GM12872 (cell line): ENCODE results near the gene GP9.

Experiments
- CTCF ChIP-seq: IDR thresholded peaks from 3 replicates; pipeline ENCODE4 v1.5.1; 2011; ENCODE audit warnings: low read depth, mild to moderate bottlenecking, low read length, moderate library complexity; ENCODE audit not compliant: insufficient read depth

GP9 gene

DNA sequence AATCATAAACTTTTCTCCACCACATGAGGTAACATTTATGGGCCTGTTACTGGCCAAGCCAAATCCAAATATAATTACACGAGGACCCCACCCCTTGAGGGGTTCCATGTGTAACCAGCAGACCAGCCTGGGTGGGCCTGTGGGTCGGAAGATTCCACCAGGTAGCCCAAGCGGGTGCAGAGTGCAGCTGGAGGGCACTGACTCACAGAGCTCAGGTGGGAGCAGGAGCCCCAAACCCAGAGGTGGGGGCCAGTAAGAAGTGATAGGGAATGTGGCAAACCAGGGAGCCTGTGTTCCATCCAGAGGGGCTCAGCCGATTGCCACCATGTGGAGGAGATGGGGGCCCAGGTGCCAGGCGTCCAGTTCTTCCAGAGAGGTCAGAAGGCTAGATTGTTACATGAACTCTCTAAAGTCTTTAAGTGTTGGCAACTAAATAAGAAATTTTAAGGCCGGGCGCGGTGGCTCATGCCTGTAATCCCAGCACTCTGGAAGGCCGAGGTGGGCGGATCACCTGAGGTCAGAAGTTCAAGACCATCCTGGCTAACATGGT lies 2.6 kb downstream of the GP9 start:
- TF ChIP-seq CTCF, result no peak

DNA sequence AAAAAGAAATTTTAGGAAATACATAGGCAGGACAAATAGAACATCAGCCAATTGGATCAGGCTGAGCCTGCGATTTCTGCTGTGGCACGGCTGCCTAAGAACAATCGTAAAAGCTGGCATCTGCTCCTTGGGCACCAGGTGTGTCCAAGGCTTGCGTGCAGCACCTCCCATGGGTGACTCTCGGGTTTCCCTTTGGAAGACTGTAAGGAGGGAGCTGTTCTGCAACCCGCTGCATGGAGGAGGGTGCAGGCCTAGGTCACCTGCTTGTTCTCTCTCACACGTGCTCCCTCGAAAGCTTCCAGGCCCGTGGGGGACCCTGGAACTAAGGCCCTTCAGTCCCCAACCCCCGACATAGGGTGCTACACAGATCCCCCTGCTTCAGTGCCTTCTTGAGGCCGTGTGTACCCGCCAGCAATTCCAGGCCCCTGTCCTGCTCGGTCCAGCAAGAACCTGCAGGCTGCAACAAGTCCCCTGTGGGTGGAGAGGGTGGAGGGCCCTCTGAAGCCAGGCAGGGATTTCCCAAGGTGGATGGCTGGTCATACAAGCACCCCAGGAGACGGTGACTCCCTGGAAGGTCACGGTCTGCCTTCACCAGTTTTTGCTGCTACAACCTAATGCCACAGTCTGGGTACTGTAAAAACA lies 3.4 kb downstream of the GP9 start:
- TF ChIP-seq CTCF, result no peak

DNA sequence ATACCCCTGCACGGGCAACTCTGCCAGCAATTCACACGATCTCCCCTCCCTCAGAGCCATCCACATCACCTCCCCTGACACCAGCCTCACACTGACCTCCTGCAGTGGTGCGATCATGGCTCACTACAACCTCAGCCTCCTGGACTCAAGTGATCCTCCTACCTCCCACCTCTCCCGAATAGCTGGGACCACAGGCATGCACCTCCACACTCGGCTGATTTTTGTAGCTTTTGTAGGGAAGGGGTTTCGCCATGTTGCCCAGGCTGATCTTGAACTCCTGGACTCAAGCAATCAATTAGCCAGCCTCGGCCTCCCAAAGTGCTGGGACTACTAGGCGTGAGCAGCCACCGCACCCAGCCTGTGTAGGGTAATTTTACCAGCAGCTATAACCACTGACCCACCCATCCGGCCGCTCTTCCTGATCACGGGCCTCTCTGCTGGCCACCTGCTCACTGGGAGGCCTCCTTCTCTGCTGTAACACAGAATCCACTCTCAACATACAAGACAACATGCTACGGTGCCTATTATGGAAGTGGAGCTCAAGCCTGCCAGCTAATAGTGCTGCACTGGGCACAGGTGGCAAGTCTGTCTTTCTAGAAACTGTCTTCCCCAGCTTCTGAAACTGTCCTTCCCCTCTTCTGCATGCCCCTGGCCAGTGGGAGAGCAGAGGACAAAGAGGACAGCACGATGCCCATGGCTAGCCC lies 4.6 kb downstream of the GP9 start:
- TF ChIP-seq CTCF, result no peak

DNA sequence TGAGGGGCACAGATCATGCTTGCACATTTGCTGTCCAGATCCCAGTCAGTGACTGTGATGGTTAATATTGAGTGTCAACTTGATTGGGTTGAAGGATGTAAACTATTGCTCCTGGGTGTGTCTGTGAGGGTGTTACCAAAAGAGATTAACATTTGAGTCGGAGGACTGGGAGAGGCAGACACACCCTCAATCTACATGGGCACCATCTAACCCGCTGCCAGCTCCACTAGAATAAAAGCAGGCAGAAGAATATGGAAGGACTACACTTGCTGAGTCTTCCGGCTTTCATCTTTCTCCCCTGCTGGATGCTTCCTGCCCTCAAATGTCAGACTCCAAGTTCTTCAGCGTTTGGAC lies 5.1 kb downstream of the GP9 start:
- no peak for TF ChIP-seq CTCF

DNA sequence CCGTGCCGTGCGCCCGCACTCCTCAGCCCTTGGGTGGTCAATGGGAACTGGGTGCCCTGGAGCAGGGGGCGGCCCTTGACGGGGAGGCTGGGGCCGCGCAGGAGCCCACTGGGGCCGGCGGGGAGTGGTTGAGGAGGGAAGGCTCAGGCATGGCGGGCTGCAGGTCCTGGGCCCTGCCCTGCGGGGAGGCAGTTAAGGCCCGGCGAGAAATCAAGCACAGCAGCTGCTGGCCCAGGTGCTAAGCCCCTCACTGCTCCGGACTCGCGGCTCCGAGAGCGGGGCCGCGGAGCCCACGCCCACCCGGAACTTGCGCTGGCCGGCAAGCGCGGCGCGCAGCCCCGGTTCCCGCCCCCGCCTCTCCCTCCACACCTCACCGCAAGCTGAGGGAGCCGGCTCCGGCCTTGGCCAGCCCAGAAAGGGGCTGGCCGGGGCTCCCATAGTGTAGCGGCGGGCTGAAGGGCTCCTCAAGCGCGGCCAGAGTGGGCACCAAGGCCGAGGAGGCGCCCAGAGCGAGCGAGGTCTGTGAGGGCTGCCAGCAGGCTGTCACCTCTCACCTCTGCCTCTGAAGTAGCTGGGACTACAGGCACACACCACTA lies 7.8 kb downstream of the GP9 start:
- TF ChIP-seq CTCF, result no peak

DNA sequence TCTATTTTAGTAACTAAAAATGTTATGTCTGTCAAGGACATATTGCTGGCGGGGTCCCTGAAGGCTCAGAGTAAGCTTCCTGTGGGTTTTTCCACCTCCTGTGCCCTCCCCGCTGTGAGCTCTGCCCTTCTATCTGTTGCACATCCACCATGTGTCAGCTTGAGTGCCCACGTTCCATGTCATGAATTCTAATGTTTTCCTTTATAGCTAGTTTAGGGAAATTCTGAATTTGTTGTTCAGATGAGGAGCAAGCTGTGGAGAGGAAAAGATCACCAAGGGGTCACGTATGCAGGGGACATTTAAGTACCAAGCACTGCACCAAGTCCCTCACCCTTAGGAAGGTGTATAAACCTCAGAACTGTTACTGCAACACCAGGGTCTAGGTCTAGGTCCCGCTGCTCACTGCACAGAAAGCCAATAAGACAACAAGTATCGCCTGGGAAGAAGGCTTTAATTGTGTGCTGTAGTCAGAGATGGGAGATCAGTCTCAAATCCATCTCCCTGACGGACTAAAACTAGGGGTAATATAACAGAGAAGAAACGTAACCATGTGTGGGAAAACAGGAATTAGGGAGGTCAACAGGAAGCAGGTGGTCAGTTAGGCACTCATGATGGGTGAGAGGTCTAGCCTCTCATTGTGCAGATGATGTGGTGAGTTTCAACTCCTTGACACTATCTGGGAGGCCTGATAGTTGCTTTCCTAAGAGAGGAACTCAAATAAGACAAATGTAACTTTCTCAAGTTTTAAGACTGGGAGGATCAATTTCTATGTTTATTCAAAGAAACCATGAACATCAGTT lies 9.7 kb downstream of the GP9 start:
- TF ChIP-seq CTCF, result no peak

DNA sequence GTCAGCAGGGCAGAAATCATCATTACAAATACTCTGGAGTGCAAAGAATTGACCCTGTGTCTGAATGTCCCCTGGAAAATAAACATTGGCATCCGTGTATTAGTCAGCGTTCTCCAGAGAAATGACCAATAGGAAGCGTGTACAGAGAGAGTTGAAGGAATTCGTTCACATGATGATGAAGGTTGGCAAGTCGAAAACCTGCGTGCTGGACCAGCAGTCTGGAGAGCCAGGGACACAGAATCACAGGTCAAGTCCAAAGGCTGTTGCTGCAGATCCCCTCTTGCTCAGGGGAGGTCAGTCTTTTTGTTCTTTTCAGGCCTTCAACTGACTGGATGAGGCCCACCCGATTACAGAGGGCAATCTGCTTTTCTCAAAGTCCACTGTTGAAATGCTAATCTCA lies 16.6 kb downstream of the GP9 start:
- TF ChIP-seq CTCF, result no peak
